ENCODE measurements around the gene GRID1. TPM values are rescaled to one million over a fixed set of nuclear protein-coding genes. Genes with fewer than 3 reads are reported as not detected.

Gene GRID1
- total RNA-seq, 1 experiment from 2014 or later, result not detected

DNA sequence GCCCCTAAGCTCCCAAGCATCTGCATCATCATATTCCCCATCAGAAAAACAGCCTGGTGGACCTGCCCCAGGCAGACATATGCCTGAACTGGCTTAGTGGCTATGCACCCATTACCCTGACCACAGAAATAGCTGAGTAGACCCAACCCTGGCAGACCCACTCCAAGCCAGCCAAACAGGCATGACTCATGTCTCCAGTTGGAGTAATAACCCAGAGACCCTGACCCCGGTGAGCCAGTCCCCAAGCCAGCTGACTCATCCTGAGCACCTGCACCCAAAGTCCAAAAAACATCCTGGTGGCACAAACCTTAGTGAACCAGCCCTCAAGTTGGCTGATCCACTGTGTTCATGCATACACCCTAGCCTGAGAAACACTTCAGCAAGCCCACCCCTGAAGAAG lies 555.9 kb downstream of the GRID1 start:
- Mint-ChIP-seq H3K27ac (ENCODE audit: unreplicated experiment) (no peak overlapping the region), H3K4me1 (ENCODE audit: low read depth, unreplicated experiment) (no peaks in the 10 kb centered on the region), H3K36me3 (ENCODE audit: insufficient read depth, unreplicated experiment) (no peaks in the 10 kb centered on the region), H3K9me3 (ENCODE audit: low read depth, unreplicated experiment) (peaks cover 2% of the 10 kb centered on the region), H3K27me3 (ENCODE audit: unreplicated experiment) (no peaks in the 10 kb centered on the region), H3K4me3 (ENCODE audit: low read depth, unreplicated experiment) (no peak overlapping the region)
- intact Hi-C loops (cut with micrococcal nuclease; ENCODE audit: unreplicated experiment), result no loop called here
- BruUV-seq (replicated peaks), result no TSS peak
- no peak for DNase-seq
- CTCF ChIA-PET, result no interaction called here
- TF ChIP-seq, protein P1, sequence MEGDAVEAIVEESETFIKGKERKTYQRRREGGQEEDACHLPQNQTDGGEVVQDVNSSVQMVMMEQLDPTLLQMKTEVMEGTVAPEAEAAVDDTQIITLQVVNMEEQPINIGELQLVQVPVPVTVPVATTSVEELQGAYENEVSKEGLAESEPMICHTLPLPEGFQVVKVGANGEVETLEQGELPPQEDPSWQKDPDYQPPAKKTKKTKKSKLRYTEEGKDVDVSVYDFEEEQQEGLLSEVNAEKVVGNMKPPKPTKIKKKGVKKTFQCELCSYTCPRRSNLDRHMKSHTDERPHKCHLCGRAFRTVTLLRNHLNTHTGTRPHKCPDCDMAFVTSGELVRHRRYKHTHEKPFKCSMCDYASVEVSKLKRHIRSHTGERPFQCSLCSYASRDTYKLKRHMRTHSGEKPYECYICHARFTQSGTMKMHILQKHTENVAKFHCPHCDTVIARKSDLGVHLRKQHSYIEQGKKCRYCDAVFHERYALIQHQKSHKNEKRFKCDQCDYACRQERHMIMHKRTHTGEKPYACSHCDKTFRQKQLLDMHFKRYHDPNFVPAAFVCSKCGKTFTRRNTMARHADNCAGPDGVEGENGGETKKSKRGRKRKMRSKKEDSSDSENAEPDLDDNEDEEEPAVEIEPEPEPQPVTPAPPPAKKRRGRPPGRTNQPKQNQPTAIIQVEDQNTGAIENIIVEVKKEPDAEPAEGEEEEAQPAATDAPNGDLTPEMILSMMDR (IDR thresholded peaks at IDR 0.05; ENCODE audit: unreplicated experiment), result no peak

DNA sequence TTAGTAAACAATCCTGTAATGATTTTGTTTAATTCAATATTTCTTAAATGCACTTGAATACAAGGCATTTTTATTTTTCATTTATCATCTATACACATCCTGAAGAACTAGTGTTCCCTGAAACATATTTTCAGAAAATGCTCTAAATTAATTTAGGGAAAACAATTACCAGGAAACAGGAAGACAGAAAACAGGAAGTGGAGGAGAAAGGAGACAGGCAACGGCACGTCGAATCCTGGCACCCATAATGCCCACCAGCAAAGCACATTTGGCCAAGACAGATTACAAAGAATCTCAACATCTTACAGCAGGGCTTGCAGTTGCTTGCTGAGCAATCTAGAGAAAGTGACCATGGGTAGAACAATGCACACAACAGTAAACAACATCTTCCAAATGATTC lies 571.1 kb downstream of the GRID1 start:
- no peaks in the 10 kb centered on the region for H3K36me3 Mint-ChIP-seq (ENCODE audit: insufficient read depth, unreplicated experiment)
- no peak overlapping the region for H3K4me3 Mint-ChIP-seq (ENCODE audit: low read depth, unreplicated experiment)
- TF ChIP-seq, protein P1 (IDR thresholded peaks at IDR 0.05; ENCODE audit: unreplicated experiment), result no peak
- H3K27ac Mint-ChIP-seq (ENCODE audit: unreplicated experiment), result no peak overlapping the region
- no peak for DNase-seq
- intact Hi-C loops (cut with micrococcal nuclease; ENCODE audit: unreplicated experiment), result loop anchor here (10.0 kb wide), 1 partner anchor 199 kb away; no protein-coding TSS in a partner anchor
- CTCF ChIA-PET, result no interaction called here
- peaks cover under 1% of the 10 kb centered on the region for H3K4me1 Mint-ChIP-seq (ENCODE audit: low read depth, unreplicated experiment)
- no peaks in the 10 kb centered on the region for H3K9me3 Mint-ChIP-seq (ENCODE audit: low read depth, unreplicated experiment)
- no peaks in the 10 kb centered on the region for H3K27me3 Mint-ChIP-seq (ENCODE audit: unreplicated experiment)
- BruUV-seq (replicated peaks), result no TSS peak

DNA sequence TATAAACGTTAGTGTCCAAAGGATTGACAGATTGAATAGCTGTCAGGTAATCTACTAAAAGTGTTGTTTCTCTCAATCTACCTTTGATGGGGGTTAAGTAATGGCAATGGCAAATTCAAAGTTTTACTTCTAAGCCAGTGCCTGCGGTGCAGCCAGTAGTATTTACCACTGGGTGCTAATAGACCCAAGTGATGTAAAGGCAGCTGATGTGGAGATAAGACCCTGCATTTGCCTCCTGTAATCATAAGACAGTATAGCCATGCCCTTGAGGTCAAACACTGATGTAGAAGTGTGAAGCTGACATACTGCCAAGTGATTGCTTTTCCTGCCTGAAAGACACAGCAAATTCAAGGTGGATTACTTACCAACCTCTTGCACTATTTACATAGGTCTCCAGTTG lies 572.0 kb downstream of the GRID1 start:
- no peak overlapping the region for H3K27ac Mint-ChIP-seq (ENCODE audit: unreplicated experiment)
- intact Hi-C loops (cut with micrococcal nuclease; ENCODE audit: unreplicated experiment), result loop anchor here (10.0 kb wide), 1 partner anchor 200 kb away; no protein-coding TSS in a partner anchor
- H3K36me3 Mint-ChIP-seq (ENCODE audit: insufficient read depth, unreplicated experiment), result no peaks in the 10 kb centered on the region
- BruUV-seq (replicated peaks), result no TSS peak
- no peaks in the 10 kb centered on the region for H3K9me3 Mint-ChIP-seq (ENCODE audit: low read depth, unreplicated experiment)
- H3K27me3 Mint-ChIP-seq (ENCODE audit: unreplicated experiment), result no peaks in the 10 kb centered on the region
- no peak overlapping the region for H3K4me3 Mint-ChIP-seq (ENCODE audit: low read depth, unreplicated experiment)
- CTCF ChIA-PET, result interaction anchor here (1.1 kb wide), 1 partner anchor 57 kb away, joined by 4 read pairs; no protein-coding TSS in a partner anchor
- TF ChIP-seq, protein P1 (IDR thresholded peaks at IDR 0.05; ENCODE audit: unreplicated experiment), result no peak
- no peak for DNase-seq
- peaks cover 9% of the 10 kb centered on the region for H3K4me1 Mint-ChIP-seq (ENCODE audit: low read depth, unreplicated experiment)

DNA sequence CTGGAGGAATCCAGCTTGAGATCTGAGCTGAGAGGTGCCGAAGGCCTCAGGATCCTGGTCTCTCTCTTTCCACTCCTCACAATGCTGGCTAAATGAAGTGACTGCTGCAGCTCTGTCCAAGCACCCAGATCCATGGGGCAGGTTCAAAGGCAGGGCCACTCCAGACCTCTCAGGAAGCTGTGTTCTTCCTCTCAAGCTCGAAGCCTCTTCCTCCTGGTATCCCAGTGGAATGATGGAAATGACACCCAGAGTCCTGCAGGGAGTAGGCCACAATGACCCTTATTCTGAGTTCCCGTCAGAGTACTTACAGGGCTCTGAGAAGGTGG lies 574.1 kb downstream of the GRID1 start:
- Mint-ChIP-seq H3K36me3 (ENCODE audit: insufficient read depth, unreplicated experiment) (no peaks in the 10 kb centered on the region), H3K4me1 (ENCODE audit: low read depth, unreplicated experiment) (peaks cover 9% of the 10 kb centered on the region), H3K4me3 (ENCODE audit: low read depth, unreplicated experiment) (no peak overlapping the region), H3K27ac (ENCODE audit: unreplicated experiment) (no peak overlapping the region), H3K27me3 (ENCODE audit: unreplicated experiment) (no peaks in the 10 kb centered on the region), H3K9me3 (ENCODE audit: low read depth, unreplicated experiment) (no peaks in the 10 kb centered on the region)
- intact Hi-C loops (cut with micrococcal nuclease; ENCODE audit: unreplicated experiment), result loop anchor here (10.0 kb wide), 1 partner anchor 202 kb away; no protein-coding TSS in a partner anchor
- DNase-seq, result no peak
- TF ChIP-seq, protein P1 (IDR thresholded peaks at IDR 0.05; ENCODE audit: unreplicated experiment), result no peak
- CTCF ChIA-PET, result no interaction called here
- BruUV-seq (replicated peaks), result no TSS peak
